ENCODE results near the gene ATOH1.
A peak's percentile ranks its signal among the peaks of the same experiment; 100 is the strongest.

ATOH1 gene

DNA sequence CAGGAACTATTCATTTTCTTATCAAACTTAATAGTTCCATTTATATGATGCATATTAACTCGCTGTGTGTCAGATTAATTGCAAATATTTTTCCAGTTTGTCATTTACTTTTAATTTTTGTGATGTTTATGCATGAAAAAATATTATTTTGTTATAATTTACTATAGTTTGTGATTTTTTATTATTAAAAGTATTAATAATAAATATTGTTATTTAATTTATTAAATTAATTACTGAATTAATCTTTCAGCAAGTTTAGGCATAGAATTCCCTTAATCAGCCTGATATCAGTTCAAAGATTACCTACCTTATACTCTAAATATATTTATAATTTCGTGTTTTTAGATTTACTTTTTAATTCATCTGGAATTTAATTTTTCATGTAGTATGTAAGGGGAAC lies 15.5 kb upstream of the ATOH1 start:
- H3K27ac ChIP-seq (ENCODE audit: low read length), result no peak overlapping the region
- H3K36me3 ChIP-seq (ENCODE audit: control insufficient read depth in 2 of 2, insufficient read depth in 2 of 2, low read length in 2 of 2), result no peaks in the 10 kb centered on the region
- H3K4me3 ChIP-seq (ENCODE audit: low read length in 2 of 2), result no peak overlapping the region
- peaks cover 4% of the 10 kb centered on the region for H3K4me1 ChIP-seq (ENCODE audit: control insufficient read depth, insufficient read depth, low read length)
- H3K27me3 ChIP-seq (ENCODE audit: control insufficient read depth in 1 of 2, insufficient read depth in 2 of 2, low read length in 2 of 2), result no peaks in the 10 kb centered on the region
- H3K9ac ChIP-seq (ENCODE audit: low read length in 2 of 2), result no peak overlapping the region
- no peaks in the 10 kb centered on the region for H3K9me3 ChIP-seq (ENCODE audit: control insufficient read depth in 2 of 2, low read length in 2 of 2)

- Histone ChIP-seq H3K27me3 (ENCODE audit: control insufficient read depth in 1 of 2, insufficient read depth in 2 of 2, low read length in 2 of 2) (no peaks in the 10 kb centered on the region), H3K36me3 (ENCODE audit: control insufficient read depth in 2 of 2, insufficient read depth in 2 of 2, low read length in 2 of 2) (no peaks in the 10 kb centered on the region), H3K4me1 (ENCODE audit: control insufficient read depth, insufficient read depth, low read length) (peaks cover 4% of the 10 kb centered on the region), H3K9me3 (ENCODE audit: control insufficient read depth in 2 of 2, low read length in 2 of 2) (no peaks in the 10 kb centered on the region), H3K27ac (ENCODE audit: low read length) (no peak overlapping the region), H3K9ac (ENCODE audit: low read length in 2 of 2) (no peak overlapping the region), H3K4me3 (ENCODE audit: low read length in 2 of 2) (no peak overlapping the region)
Observed at GRCh38 chr4:93814141-93814540, 14.4 kb upstream of the ATOH1 start.

- Histone ChIP-seq H3K4me1 (ENCODE audit: control insufficient read depth, insufficient read depth, low read length) (peaks cover under 1% of the 10 kb centered on the region), H3K9me3 (ENCODE audit: control insufficient read depth in 2 of 2, low read length in 2 of 2) (no peaks in the 10 kb centered on the region), H3K27ac (ENCODE audit: low read length) (no peak overlapping the region), H3K4me3 (ENCODE audit: low read length in 2 of 2) (no peak overlapping the region), H3K36me3 (ENCODE audit: control insufficient read depth in 2 of 2, insufficient read depth in 2 of 2, low read length in 2 of 2) (no peaks in the 10 kb centered on the region), H3K27me3 (ENCODE audit: control insufficient read depth in 1 of 2, insufficient read depth in 2 of 2, low read length in 2 of 2) (no peaks in the 10 kb centered on the region), H3K9ac (ENCODE audit: low read length in 2 of 2) (no peak overlapping the region)
Observed at GRCh38 chr4:93814722-93815121, 13.8 kb upstream of the ATOH1 start.

GRCh38 chr4:93825551-93826216 lies 2.9 kb upstream of the ATOH1 start:
- H3K9me3 ChIP-seq (ENCODE audit: control insufficient read depth in 2 of 2, low read length in 2 of 2), result no peaks in the 10 kb centered on the region
- H3K9ac ChIP-seq (ENCODE audit: low read length in 2 of 2), result no peak overlapping the region
- no peaks in the 10 kb centered on the region for H3K36me3 ChIP-seq (ENCODE audit: control insufficient read depth in 2 of 2, insufficient read depth in 2 of 2, low read length in 2 of 2)
- H3K4me3 ChIP-seq (ENCODE audit: low read length in 2 of 2), result no peak overlapping the region
- H3K4me1 ChIP-seq (ENCODE audit: control insufficient read depth, insufficient read depth, low read length), result peaks cover 20% of the 10 kb centered on the region
- no peak overlapping the region for H3K27ac ChIP-seq (ENCODE audit: low read length)
- peaks cover 29 to 44% of the 10 kb centered on the region in 2 donors for H3K27me3 ChIP-seq (ENCODE audit: control insufficient read depth in 1 of 2, insufficient read depth in 2 of 2, low read length in 2 of 2)

GRCh38 chr4:93827272-93827947 lies 1.1 kb upstream of the ATOH1 start:
- Histone ChIP-seq H3K9ac (ENCODE audit: low read length in 2 of 2) (no peak overlapping the region), H3K9me3 (ENCODE audit: control insufficient read depth in 2 of 2, low read length in 2 of 2) (peaks cover 0 to 2% of the 10 kb centered on the region in 2 donors), H3K4me1 (ENCODE audit: control insufficient read depth, insufficient read depth, low read length) (peaks cover 20% of the 10 kb centered on the region), H3K27ac (ENCODE audit: low read length) (no peak overlapping the region), H3K4me3 (ENCODE audit: low read length in 2 of 2) (no peak overlapping the region), H3K36me3 (ENCODE audit: control insufficient read depth in 2 of 2, insufficient read depth in 2 of 2, low read length in 2 of 2) (no peaks in the 10 kb centered on the region), H3K27me3 (ENCODE audit: control insufficient read depth in 1 of 2, insufficient read depth in 2 of 2, low read length in 2 of 2) (peaks cover 37 to 61% of the 10 kb centered on the region in 2 donors)

DNA sequence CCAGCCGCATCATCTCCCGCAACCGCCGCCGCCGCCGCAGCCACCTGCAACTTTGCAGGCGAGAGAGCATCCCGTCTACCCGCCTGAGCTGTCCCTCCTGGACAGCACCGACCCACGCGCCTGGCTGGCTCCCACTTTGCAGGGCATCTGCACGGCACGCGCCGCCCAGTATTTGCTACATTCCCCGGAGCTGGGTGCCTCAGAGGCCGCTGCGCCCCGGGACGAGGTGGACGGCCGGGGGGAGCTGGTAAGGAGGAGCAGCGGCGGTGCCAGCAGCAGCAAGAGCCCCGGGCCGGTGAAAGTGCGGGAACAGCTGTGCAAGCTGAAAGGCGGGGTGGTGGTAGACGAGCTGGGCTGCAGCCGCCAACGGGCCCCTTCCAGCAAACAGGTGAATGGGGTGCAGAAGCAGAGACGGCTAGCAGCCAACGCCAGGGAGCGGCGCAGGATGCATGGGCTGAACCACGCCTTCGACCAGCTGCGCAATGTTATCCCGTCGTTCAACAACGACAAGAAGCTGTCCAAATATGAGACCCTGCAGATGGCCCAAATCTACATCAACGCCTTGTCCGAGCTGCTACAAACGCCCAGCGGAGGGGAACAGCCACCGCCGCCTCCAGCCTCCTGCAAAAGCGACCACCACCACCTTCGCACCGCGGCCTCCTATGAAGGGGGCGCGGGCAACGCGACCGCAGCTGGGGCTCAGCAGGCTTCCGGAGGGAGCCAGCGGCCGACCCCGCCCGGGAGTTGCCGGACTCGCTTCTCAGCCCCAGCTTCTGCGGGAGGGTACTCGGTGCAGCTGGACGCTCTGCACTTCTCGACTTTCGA lies 654 bp downstream of the ATOH1 start:
- Histone ChIP-seq H3K4me1 (ENCODE audit: control insufficient read depth, insufficient read depth, low read length) (peaks cover 20% of the 10 kb centered on the region), H3K36me3 (ENCODE audit: control insufficient read depth in 2 of 2, insufficient read depth in 2 of 2, low read length in 2 of 2) (no peaks in the 10 kb centered on the region), H3K4me3 (ENCODE audit: low read length in 2 of 2) (peak overlapping the region; percentile 62 to 65), H3K9me3 (ENCODE audit: control insufficient read depth in 2 of 2, low read length in 2 of 2) (peaks cover 0 to 4% of the 10 kb centered on the region in 2 donors), H3K27me3 (ENCODE audit: control insufficient read depth in 1 of 2, insufficient read depth in 2 of 2, low read length in 2 of 2) (peaks cover 46 to 79% of the 10 kb centered on the region in 2 donors), H3K9ac (ENCODE audit: low read length in 2 of 2) (no peak overlapping the region), H3K27ac (ENCODE audit: low read length) (no peak overlapping the region)

DNA sequence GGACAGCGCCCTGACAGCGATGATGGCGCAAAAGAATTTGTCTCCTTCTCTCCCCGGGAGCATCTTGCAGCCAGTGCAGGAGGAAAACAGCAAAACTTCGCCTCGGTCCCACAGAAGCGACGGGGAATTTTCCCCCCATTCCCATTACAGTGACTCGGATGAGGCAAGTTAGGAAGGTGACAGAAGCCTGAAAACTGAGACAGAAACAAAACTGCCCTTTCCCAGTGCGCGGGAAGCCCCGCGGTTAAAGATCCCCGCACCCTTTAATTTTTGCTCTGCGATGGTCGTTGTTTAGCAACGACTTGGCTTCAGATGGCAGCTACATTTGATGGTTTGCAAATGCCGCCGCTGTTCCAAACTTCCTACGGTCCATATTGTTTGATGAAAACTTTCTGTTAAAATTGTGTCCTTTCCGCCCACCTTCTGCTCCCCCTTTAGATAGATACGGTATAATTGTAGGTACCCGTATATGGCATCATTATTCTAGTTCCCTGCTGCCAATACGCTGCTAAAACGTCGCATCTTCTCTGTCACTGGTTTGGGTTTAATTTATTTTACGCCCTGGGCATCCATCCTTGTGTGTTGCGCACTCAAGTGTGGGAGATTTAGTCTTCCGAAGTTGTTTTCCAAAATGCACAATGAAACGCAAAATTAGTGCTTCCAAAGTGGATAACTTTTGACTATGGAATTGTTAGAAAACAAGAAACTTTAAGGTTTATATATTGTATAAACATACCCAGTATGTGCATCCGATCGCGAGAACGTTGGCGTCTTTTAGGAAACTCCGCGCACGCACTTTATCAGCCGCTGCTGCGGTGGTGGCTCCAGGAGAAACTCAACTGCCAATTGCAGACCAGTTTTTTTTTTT lies 1.5 kb downstream of the ATOH1 start:
- Histone ChIP-seq H3K4me1 (ENCODE audit: control insufficient read depth, insufficient read depth, low read length) (peaks cover 21% of the 10 kb centered on the region), H3K4me3 (ENCODE audit: low read length in 2 of 2) (peak overlapping the region in 1 of 2 donors; percentile 65), H3K27me3 (ENCODE audit: control insufficient read depth in 1 of 2, insufficient read depth in 2 of 2, low read length in 2 of 2) (peaks cover 55 to 85% of the 10 kb centered on the region in 2 donors)

DNA sequence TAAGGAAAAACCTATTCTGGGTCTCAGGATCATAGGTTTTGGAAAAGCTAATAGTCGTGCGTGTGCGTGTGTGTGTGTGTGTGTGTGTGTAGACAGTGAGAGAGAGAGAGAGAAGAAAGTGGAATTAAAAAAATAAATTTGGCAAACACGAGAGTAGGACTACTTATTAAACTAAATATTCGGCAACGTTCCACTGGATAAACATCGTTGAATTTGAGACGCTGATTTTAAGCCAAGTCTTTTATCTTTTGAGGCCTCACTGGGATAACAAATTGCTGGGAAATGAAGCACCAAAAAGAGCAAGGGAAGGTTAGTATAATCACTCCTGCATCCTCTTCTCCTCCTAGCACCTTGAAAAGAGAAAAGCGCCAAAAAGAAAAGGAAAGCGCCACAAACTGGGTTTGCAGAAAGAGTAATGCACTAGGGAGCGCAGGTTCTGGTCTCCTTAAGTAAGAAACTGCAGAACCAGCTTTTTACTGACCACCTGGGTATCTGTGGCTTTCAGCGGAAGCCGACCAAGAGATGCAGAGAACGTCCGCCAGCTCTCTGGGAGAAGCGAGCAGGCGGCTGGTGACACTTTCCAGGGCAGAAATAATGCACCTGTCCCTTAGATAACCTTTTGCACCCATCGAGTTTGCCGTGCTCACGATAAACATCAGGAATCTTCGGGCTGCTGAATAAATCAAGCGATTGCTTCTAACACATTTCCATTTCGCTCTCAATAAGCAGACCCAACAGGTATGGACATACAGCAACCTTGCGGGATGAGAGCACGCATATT lies 3.4 kb downstream of the ATOH1 start:
- peaks cover 60 to 87% of the 10 kb centered on the region in 2 donors for H3K27me3 ChIP-seq (ENCODE audit: control insufficient read depth in 1 of 2, insufficient read depth in 2 of 2, low read length in 2 of 2)
- peaks cover 21% of the 10 kb centered on the region for H3K4me1 ChIP-seq (ENCODE audit: control insufficient read depth, insufficient read depth, low read length)
- H3K27ac ChIP-seq (ENCODE audit: low read length), result no peak overlapping the region
- no peak overlapping the region for H3K9ac ChIP-seq (ENCODE audit: low read length in 2 of 2)
- peaks cover 0 to 4% of the 10 kb centered on the region in 2 donors for H3K9me3 ChIP-seq (ENCODE audit: control insufficient read depth in 2 of 2, low read length in 2 of 2)
- H3K4me3 ChIP-seq (ENCODE audit: low read length in 2 of 2), result no peak overlapping the region
- H3K36me3 ChIP-seq (ENCODE audit: control insufficient read depth in 2 of 2, insufficient read depth in 2 of 2, low read length in 2 of 2), result no peaks in the 10 kb centered on the region

More for the DNA sequence above, 1.5 kb downstream of the ATOH1 start:
- H3K27ac ChIP-seq (ENCODE audit: low read length), result no peak overlapping the region
- peaks cover 0 to 4% of the 10 kb centered on the region in 2 donors for H3K9me3 ChIP-seq (ENCODE audit: control insufficient read depth in 2 of 2, low read length in 2 of 2)
- no peak overlapping the region for H3K9ac ChIP-seq (ENCODE audit: low read length in 2 of 2)
- no peaks in the 10 kb centered on the region for H3K36me3 ChIP-seq (ENCODE audit: control insufficient read depth in 2 of 2, insufficient read depth in 2 of 2, low read length in 2 of 2)

- H3K36me3 ChIP-seq (ENCODE audit: control insufficient read depth in 2 of 2, insufficient read depth in 2 of 2, low read length in 2 of 2), result no peaks in the 10 kb centered on the region
- peaks cover 7% of the 10 kb centered on the region for H3K4me1 ChIP-seq (ENCODE audit: control insufficient read depth, insufficient read depth, low read length)
- peaks cover 40 to 61% of the 10 kb centered on the region in 2 donors for H3K27me3 ChIP-seq (ENCODE audit: control insufficient read depth in 1 of 2, insufficient read depth in 2 of 2, low read length in 2 of 2)
- H3K4me3 ChIP-seq (ENCODE audit: low read length in 2 of 2), result no peak overlapping the region
- H3K9me3 ChIP-seq (ENCODE audit: control insufficient read depth in 2 of 2, low read length in 2 of 2), result peaks cover 0 to 4% of the 10 kb centered on the region in 2 donors
- H3K9ac ChIP-seq (ENCODE audit: low read length in 2 of 2), result no peak overlapping the region
- no peak overlapping the region for H3K27ac ChIP-seq (ENCODE audit: low read length)
Observed at GRCh38 chr4:93834249-93835066, 5.9 kb downstream of the ATOH1 start.
